H1 (cell line): ENCODE results near the gene ARL6IP6.

Experiments used
- CTCF ChIP-seq, 3 experiments: IDR thresholded peaks; 1 replicate in 2 of 3; 2 replicates in 1 of 3; pipeline versions ENCODE4 v1.5.1 to v1.6.1; 2011; ENCODE audit warnings: low read length in 3 of 3, mild to moderate bottlenecking in 3 of 3, inconsistent platforms in 2 of 3, low read depth in 1 of 3, moderate library complexity in 1 of 3; ENCODE audit not compliant: insufficient read depth in 1 of 3; ENCODE audit errors: control extremely low read depth in 1 of 3
- POLR2A ChIP-seq, 2 experiments: IDR thresholded peaks; 1 replicate in 1 of 2; 2 replicates in 1 of 2; pipeline ENCODE4 v1.6.1; 2011; ENCODE audit warnings: low read depth in 2 of 2, low read length in 2 of 2, mild to moderate bottlenecking in 2 of 2; ENCODE audit errors: control extremely low read depth in 1 of 2
- RFX5 ChIP-seq: IDR thresholded peaks from 2 replicates; pipeline ENCODE4 v1.6.1; 2011; ENCODE audit warnings: low read depth, low read length, improper control_type of control experiment, borderline replicate concordance
- TBP ChIP-seq: IDR thresholded peaks from 2 replicates; pipeline ENCODE4 v1.6.1; 2011; ENCODE audit warnings: low read depth, low read length, improper control_type of control experiment

- TF ChIP-seq RFX5 = no peak
- TF ChIP-seq POLR2A (IDR thresholded peaks at IDR 0.05; ENCODE audit: control extremely low read depth in 1 of 2, low read depth in 2 of 2, low read length in 2 of 2) = no peak
- no peak for TF ChIP-seq CTCF (IDR thresholded peaks at IDR 0.05; ENCODE audit: control extremely low read depth in 1 of 3, insufficient read depth in 1 of 3, low read depth in 1 of 3, low read length in 3 of 3)
- no peak for TF ChIP-seq TBP
Measured at GRCh38 chr2:152762202-152762601, 43.8 kb downstream of the ARL6IP6 start.
